Inferior parietal cortex (tissue), 1 donor: ENCODE results near the gene COX4I1.
"Not testable (repeated sequence)": the region's sequence is repeated elsewhere in the genome, so short reads cannot be mapped to it uniquely, and the experiment has no call there.

Source experiments
- DNase-seq: peaks from one replicate; pipeline ENCODE4 v3.0.0-alpha.2; 2016; ENCODE audit errors: extremely low spot score

COX4I1 gene

DNA sequence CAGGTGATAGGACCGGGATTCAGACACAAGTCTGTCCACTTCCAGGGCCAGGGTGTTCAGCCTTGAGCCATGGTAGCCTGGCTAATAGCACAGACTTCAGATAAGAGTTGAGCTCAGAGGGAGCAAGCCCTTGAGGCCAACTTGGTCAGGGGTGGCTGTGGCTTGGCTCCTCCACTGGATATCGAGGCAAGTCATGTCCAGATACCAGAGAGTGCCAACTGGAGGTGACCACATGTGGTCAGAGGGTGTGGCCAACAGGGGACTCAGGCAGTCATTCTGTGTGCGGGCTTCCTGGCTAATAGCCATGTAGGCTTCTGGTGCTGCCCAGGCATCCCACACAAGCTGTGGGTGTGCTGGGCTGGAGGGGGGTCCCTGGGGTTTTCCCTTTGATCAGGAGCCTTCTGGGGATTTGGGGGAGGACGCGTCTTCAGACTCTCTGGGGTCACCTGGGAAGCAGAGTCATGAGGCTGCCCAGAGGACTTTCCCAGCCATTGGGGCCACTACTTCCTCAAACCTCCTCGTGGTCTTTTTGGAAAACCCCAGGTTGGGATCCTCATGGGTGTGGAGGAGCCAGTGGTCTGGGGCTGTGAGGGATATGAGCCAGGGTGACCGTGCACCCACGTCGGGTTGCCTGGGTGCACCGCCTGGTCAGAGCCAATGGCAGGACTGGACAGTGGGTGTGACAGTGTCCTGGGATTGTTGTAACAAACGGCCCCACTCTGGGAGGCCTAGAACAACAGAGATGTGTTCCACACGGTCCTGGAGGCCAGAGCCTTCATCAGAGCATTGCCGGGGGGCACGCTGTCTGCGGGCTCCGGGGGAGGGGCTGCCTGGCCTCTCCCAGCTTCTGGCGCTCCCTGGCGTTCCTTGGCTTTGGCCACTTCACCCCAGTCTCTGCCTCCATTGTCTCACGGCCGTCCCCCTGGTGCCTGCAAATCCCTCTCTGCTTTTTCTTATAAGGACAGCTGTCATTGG is 25.0 kb downstream of the COX4I1 start:
- DNase-seq = no peak

DNA sequence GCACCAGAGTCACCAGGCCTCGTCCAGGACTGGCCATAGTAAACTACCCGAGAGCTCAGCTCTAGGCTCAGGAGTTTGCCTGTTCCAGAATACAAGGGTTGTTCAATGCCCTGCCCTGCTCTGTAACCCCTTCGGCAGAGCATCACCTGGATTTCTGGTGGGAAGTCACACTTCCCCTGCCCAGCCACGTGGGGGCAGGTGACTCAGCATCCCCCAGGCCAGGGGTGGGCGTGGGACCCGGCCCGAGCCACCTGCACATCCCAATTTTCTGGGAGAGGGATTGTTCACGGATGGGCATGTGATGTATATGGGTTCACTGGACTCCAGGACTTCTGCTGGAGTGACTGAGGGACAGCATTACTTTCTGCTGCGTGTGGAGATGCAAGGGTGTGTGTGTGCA is 25.8 kb downstream of the COX4I1 start:
- no peak for DNase-seq

DNA sequence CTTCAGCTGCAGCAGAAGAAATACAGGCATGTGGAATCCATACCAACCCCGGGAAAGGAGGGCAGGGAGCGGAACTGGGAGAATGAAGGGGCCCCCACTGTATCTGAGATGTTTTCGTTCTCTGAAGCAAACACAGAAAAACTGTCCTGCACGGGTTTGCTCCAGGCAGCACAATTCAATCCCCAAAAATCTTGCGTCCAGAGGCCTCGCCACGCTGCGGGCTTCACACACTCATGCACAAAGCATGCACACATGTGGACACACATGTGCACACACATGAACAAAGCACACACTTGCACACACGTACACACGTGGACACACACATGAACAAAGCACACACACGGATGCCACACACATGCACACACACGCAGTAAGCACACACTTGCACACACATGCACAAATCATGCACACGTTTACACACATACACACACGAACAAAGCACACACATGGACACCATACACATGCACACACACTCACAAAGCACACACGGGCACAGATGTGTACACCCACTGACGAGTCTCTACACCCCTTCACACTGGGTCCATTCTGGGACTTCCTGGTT is 27.3 kb downstream of the COX4I1 start:
- no peak for DNase-seq

DNA sequence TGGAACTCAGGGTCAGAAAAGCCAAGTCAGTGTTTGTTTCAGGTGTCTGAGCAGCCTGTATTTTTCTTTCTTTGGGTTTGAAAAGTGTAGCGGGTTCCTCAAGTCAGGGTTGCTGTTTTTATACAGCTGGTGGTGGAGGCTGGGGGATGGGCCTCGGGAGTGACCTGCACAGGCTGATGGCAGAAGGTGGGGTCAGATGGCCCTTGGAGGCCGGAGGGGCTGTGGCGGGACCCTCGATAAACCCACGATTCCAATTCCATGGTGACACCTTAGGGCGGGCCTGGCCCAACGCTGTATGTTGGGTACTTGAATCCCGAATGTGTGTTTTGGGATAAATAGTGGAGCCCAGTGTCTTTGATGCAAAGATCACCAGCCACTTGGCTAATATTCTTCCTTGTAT is 28.7 kb downstream of the COX4I1 start:
- no peak for DNase-seq

GRCh38 chr16:85829171-85829719 is 29.8 kb downstream of the COX4I1 start:
- no peak for DNase-seq

DNA sequence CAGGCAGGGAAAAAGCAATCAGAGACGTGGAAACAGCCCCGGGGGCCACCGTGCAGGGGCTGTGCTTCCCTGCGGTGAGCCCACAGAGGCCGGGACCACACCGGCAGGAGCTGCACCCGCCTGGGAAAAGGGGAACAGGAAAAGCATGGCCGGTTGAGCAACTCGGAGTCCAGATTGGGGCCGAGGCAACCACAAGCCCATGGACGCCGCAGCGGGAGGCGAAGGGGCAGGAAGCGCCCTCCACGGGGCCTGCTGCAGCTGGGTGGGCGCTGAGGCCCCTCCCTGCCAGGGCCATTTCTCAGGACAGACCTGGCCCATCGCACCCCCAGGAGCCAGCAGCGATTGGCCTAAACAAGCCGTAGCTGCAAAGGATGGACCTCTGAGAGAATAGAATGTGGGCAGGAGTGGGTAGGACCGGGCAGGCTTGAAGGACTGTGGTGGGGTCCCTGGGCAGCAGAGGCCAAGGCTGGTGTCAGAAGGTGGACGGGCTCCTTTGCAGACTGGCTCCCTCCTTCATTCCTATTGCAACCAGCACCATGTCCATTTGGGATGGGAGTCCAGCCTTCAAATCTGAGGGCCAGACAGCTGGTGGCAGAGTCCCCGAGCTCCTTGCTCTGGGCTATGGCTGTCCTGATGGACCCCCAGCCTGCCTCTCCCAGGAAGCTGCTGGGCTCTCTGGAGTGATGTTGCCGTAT is 30.4 kb downstream of the COX4I1 start:
- no peak for DNase-seq

DNA sequence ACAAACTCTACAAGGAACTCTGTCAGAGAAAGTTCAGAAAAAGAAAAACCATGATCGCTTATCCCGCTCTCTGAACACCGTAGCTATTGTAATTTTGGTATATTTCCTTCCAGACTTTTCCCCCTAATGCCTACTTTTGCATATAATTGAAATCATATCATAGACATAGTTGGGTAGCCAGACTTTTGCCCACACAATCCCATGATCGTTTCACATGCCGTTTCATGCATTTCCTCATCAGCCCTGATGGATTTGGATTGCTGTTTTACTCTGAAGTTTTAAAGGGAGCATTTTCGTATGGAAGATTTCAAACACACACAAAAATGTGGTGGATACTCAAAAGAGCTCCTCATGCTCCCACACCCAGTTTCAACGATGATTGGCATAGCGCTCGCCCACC is 31.3 kb downstream of the COX4I1 start:
- DNase-seq = no peak

DNA sequence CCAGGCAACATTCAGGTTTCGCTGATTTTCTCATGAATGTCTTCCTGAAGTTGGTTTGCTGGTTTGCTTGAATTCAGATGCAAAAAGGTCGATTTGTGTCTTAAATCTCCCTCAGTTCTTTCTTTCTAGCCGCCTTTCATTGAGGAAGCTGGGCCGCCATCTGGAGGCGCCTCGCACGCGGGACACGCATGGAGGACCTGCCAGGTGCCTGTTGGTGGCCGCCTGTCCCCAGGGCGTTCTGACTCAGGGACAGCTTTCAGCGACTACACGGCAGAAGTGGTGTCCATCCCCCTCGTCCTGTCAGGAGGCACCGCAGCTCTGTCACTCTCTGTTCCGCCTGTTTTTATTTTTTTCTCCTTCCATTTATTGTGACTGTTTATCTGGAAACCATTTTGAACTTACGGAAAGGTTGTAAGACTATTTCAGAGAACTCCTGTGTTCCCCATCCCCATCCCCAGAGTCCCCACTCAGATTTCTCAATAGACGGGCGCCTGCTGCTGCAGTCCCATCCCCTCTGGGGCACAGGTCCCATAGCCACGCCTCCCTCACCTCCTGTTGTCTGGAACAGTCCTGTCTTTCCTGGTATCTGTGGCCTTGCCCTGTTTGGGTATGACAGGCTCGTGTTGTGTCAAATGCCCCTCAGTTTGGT is 33.2 kb downstream of the COX4I1 start:
- no peak for DNase-seq

GRCh38 chr16:85833219-85833920 is 33.9 kb downstream of the COX4I1 start:
- DNase-seq = no peak

- DNase-seq = no peak
These were observed 35.2 kb downstream of the COX4I1 start for GRCh38 chr16:85834741-85835140.

- no peak for DNase-seq
These were observed 35.8 kb downstream of the COX4I1 start for GRCh38 chr16:85835227-85835751.

- DNase-seq = no peak
These were observed 36.6 kb downstream of the COX4I1 start for GRCh38 chr16:85835956-85836705.

- no peak for DNase-seq
These were observed 37.4 kb downstream of the COX4I1 start for GRCh38 chr16:85836706-85837582.

- not testable (repeated sequence) for DNase-seq
These were observed 38.2 kb downstream of the COX4I1 start for GRCh38 chr16:85837654-85838053.

- no peak for DNase-seq
These were observed 38.9 kb downstream of the COX4I1 start for GRCh38 chr16:85838381-85838780.

- no peak for DNase-seq
These were observed 39.5 kb downstream of the COX4I1 start for GRCh38 chr16:85838876-85839585.

DNA sequence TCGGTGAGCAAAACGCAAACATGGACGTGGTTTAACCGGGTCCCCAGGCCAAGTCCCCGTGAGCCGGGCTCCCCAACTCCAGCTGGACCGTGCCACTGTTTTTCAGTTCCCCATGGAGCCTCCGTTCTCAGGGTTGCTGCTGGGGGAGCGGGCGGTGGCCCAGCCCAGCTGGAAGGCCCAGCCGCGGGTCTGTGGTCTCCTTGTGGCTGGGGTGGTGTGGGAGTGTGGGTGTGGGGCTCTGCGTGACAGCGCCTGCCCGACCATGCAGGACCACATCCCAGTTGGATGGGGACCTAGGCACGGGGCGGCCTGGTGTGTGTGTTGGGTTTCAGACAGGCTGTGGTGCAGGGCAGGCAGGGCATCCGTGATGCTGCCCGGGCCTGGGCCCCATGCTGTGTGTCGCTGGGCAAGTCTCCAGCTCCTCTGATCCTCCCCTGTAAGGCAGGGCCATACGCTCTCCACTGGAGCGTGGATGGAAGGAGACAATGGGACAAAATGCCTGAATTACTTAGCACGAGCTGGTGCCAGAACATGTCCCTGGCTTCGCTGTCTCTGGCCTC is 40.3 kb downstream of the COX4I1 start:
- DNase-seq = no peak

DNA sequence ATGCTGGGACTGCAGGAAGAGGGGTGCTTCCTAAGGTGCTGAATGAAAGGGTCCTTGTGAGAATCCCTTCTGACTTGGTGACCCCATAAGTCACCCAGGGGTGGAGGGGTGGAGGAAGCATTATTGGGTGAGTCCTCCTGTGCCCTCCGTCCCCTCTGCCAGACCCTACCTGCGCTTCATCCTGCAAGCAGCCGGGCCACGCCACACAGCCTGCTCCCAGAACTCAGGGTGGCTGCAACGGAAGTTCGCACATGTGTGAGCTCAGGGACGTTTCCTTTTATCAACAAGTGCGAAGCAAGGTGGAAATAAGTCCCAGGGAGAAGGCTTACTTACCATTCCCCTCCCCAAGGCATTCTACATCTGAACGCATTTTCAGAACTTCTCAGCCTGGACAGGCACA is 40.9 kb downstream of the COX4I1 start:
- DNase-seq = no peak
